HepG2 (cell line): Measurements from ENCODE around the gene CIAO2B. TPM values are rescaled to one million over a fixed set of nuclear protein-coding genes. Genes with fewer than 3 reads are reported as not detected.

Experiments used
- ATAC-seq: fragments of 200-7000 bp; cut with Tn5 transposase; 3 replicates; pipeline ENCODE4 v1.9.1; 2020; ENCODE audit warnings: mild to moderate bottlenecking, moderate library complexity
- BruUV-seq: library from RNA; stranded (reverse); fragments of 400-500 nt; replicated peaks from 2 replicates; lab custom pipeline; 2021; lab: Mats Ljungman, UMichigan
- CTCF ChIA-PET: fragments of 300-600 bp; formaldehyde crosslinking; extraction: SDS; loops from one replicate; lab custom pipeline; 2021; ENCODE audit warnings: low total read pairs, inconsistent platforms, low intra/inter-chr PET ratio; lab: Yijun Ruan, JAX
- POLR2A ChIA-PET: fragments of 350-600 bp; sonication (Branson Sonifier 250); formaldehyde crosslinking; loops from one replicate; lab custom pipeline; 2020; ENCODE audit warnings: antibody characterized with exemption, inconsistent platforms; lab: Yijun Ruan, JAX
- DNase-seq: peaks from one replicate; pipeline ENCODE4 v3.0.0-alpha.2; 2015; ENCODE audit warnings: low spot score
- FAIRE-seq: peaks from 3 replicates; lab custom pipeline; 2011; peaks lifted over from hg19 to GRCh38; lab: Jason Lieb, UNC
- H2AFZ ChIP-seq: one replicate; pipeline ENCODE4 v1.6.1; 2011; ENCODE audit warnings: low read length, inconsistent platforms
- H3K27ac ChIP-seq: fragments of 300-600 bp; 3 replicates; pipeline ENCODE4 v1.8.0; 2011; ENCODE audit warnings: mixed run types, mild to moderate bottlenecking, mixed read lengths, low read length, inconsistent platforms; ENCODE audit not compliant: insufficient read depth; ENCODE audit errors: extremely low read length
- H3K27me3 ChIP-seq, 2 experiments: fragments of 200-600 bp in 1 of 2; 2 replicates in 1 of 2; 3 replicates in 1 of 2; pipeline versions ENCODE4 v1.6.0 to v1.8.0; 2011; ENCODE audit warnings: low read length in 2 of 2, mild to moderate bottlenecking in 2 of 2, moderate library complexity in 2 of 2, inconsistent platforms in 1 of 2; ENCODE audit not compliant: insufficient read depth in 2 of 2, control insufficient read depth in 1 of 2
- H3K36me3 ChIP-seq, 2 experiments: fragments of 200-600 bp in 1 of 2; replicated peaks in 1 of 2; 2 replicates in 1 of 2; 3 replicates in 1 of 2; pipeline versions ENCODE4 v1.5.1 to v1.8.0; 2011; ENCODE audit warnings: low read length in 2 of 2, inconsistent platforms in 1 of 2; ENCODE audit not compliant: insufficient read depth in 2 of 2, control insufficient read depth in 1 of 2
- H3K4me1 ChIP-seq: 2 replicates; pipeline ENCODE4 v1.5.1; 2012; ENCODE audit warnings: low read length, inconsistent platforms; ENCODE audit not compliant: insufficient read depth
- H3K4me2 ChIP-seq: 2 replicates; pipeline ENCODE4 v1.6.0; 2011; ENCODE audit warnings: low read depth, low read length, inconsistent platforms
- H3K4me3 ChIP-seq, 3 experiments: fragments of 200-600 bp in 1 of 3; sonication (generic), shearing (Covaris generic) in 1 of 3; replicated peaks in 1 of 3; 2 replicates each; pipeline ENCODE4 v1.5.1; 2011 to 2016; ENCODE audit warnings: low read length in 3 of 3, inconsistent platforms in 2 of 3, low read depth in 2 of 3, mild to moderate bottlenecking in 2 of 3, control low read depth in 1 of 3, mixed read lengths in 1 of 3; ENCODE audit not compliant: insufficient read depth in 1 of 3
- H3K79me2 ChIP-seq: one replicate; pipeline ENCODE4 v1.6.1; 2011; ENCODE audit warnings: low read length, inconsistent platforms; ENCODE audit not compliant: insufficient read depth
- H3K9ac ChIP-seq: 2 replicates; pipeline ENCODE4 v1.6.0; 2011; ENCODE audit warnings: mild to moderate bottlenecking, low read depth, low read length, inconsistent platforms; ENCODE audit not compliant: insufficient read depth
- H3K9me3 ChIP-seq: 2 replicates; pipeline ENCODE4 v1.5.1; 2012; ENCODE audit warnings: mild to moderate bottlenecking, low read length
- H4K20me1 ChIP-seq: 2 replicates; pipeline ENCODE4 v1.6.0; 2011; ENCODE audit warnings: inconsistent platforms, mild to moderate bottlenecking, low read length, moderate library complexity; ENCODE audit not compliant: insufficient read depth
- KAT8 ChIP-seq: IDR thresholded peaks from 2 replicates; pipeline ENCODE4 v1.6.1; 2016; ENCODE audit warnings: missing genetic modification reagents, missing compliant biosample characterization
- MTA1 ChIP-seq: sonication (generic); formaldehyde crosslinking; IDR thresholded peaks from 2 replicates; pipeline ENCODE4 v1.4.0; 2020; ENCODE audit warnings: missing genetic modification reagents, mild to moderate bottlenecking, borderline replicate concordance
- POLR2G ChIP-seq: fragments of 200-400 bp; formaldehyde crosslinking; IDR thresholded peaks from 2 replicates; pipeline ENCODE4 v1.6.1; 2018; ENCODE audit warnings: mild to moderate bottlenecking, low read depth, low read length, moderate library complexity
- SALL1 ChIP-seq: sonication (generic); formaldehyde crosslinking; IDR thresholded peaks from 2 replicates; pipeline ENCODE4 v1.8.0; 2022; ENCODE audit warnings: mild to moderate bottlenecking, missing genetic modification reagents
- ZMYM3 ChIP-seq: sonication (generic); formaldehyde crosslinking; IDR thresholded peaks from 2 replicates; pipeline ENCODE4 v1.5.1; 2020; ENCODE audit warnings: mild to moderate bottlenecking, missing genetic modification reagents
- ZNF367 ChIP-seq: sonication (generic); formaldehyde crosslinking; IDR thresholded peaks from 2 replicates; pipeline ENCODE4 v1.4.0; 2020; ENCODE audit warnings: missing genetic modification reagents, borderline replicate concordance
- ZNF749 ChIP-seq: sonication (generic); formaldehyde crosslinking; IDR thresholded peaks from 2 replicates; pipeline ENCODE4 v1.8.0; 2022; ENCODE audit warnings: mild to moderate bottlenecking, missing genetic modification reagents, moderate library complexity, borderline replicate concordance
- ZNF768 ChIP-seq: sonication (generic); formaldehyde crosslinking; IDR thresholded peaks from 2 replicates; pipeline ENCODE4 v1.4.0; 2020; ENCODE audit warnings: missing genetic modification reagents
- ZSCAN25 ChIP-seq: sonication (generic); formaldehyde crosslinking; IDR thresholded peaks from 2 replicates; pipeline ENCODE4 v1.8.0; 2022; ENCODE audit warnings: mild to moderate bottlenecking, missing genetic modification reagents
- WGBS: methylation state at CpG from one replicate; pipeline ENCODE4 v1.1.6; 2017; ENCODE audit warnings: low lambda C conversion rate; 5-methylcytosine and 5-hydroxymethylcytosine counted together
- in situ Hi-C: cut with HindIII; loops from 2 replicates; pipeline ENCODE4 v1.10.0; 2017; ENCODE audit warnings: low pct_unique_long_range_greater_than_20kb; ENCODE audit not compliant: extremely low pct_ligation_motif_present
- intact Hi-C: fragments of 100-400 bp; cut with micrococcal nuclease; formaldehyde crosslinking; loops from one replicate; pipeline ENCODE4 v1.10.0; 2022; ENCODE audit not compliant: unreplicated experiment
- polyA plus RNA-seq, 8 experiments: library from polyadenylated mRNA; depleted of rRNA in 3 of 8; stranded (reverse) in 7 of 8; unstranded in 1 of 8; fragments of >200 nt; fragmentation: Illumina TruSeq in 4 of 8; extraction: Trizol in 4 of 8; gene quantifications; 2 replicates each; pipeline versions ENCODE4 v1.2.1 to v1.2.3, GENCODE V29; 2011 to 2016; ENCODE audit warnings: low read depth in 4 of 8, missing spikeins in 1 of 8, mixed read lengths in 1 of 8; ENCODE audit not compliant: insufficient read depth in 1 of 8
- total RNA-seq, 5 experiments: library from RNA; depleted of rRNA; stranded (reverse); fragments of >200 nt; fragmentation: Illumina TruSeq; extraction: Trizol; gene quantifications; 2 replicates each; pipeline ENCODE4 v1.2.3, GENCODE V29; 2016; ENCODE audit warnings: low read depth in 1 of 5
- TF ChIP-seq, protein P1 (sequence below): sonication (generic); formaldehyde crosslinking; IDR thresholded peaks from 2 replicates; pipeline ENCODE4 v1.5.1; 2020; ENCODE audit warnings: mild to moderate bottlenecking, missing genetic modification reagents, moderate library complexity
- TF ChIP-seq, protein P2 (sequence below): sonication (generic); formaldehyde crosslinking; IDR thresholded peaks from 2 replicates; pipeline ENCODE4 v1.4.0; 2020; ENCODE audit warnings: mild to moderate bottlenecking, low read depth, missing genetic modification reagents

CIAO2B gene
- total and polyA plus RNA-seq, 2 of the 13 experiments (the other 11 are each of a cell fraction or from before 2014, with no cell fraction given) = 157 to 293 TPM

DNA sequence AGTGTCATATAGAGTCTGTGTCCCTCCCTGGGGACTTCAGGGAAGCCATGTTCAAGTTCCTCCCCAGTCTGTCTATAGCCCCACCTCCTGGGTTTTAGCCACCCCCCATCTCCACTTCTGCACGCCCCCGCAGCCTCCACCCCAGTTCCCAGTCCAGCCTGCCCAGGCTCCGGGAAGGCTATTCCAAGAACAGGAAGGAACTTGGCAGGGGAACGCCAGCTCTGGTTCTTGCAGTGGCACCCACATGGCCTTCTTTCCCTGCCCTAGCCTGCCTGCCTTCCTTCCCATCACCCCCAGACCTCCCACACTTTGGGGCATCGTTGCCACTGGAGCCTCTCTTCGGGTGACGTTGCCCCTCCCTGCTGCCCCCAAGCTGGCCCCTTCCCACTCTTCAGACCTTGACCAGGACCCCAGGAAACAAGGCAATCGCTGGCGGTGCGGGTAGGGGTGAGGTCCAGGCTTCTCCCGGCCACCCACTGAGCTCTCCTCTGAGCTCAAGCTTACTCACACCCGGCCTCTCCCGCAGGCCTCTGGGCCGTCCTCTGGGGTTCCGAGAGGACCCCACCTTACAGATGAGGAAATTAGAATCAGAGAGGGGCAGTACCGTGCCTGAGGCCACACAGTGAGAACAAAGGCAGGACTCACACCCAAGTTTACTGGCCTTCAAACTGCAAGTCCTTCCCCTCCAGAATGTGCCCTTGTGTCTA lies 45.0 kb upstream of the CIAO2B start:
- Histone ChIP-seq H3K36me3 (no peaks in the 10 kb centered on the region), H3K27me3 (peaks cover 2 to 7% of the 10 kb centered on the region in 2 experiments; a peak in 3 of 5 replicates), H4K20me1 (no peaks in the 10 kb centered on the region), H3K4me3 (peak overlapping the region in 1 of 3 experiments; percentile 7; a peak in 1 of 6 replicates), H3K4me2 (peak overlapping the region; percentile 41), H3K9ac (no peak overlapping the region), H2AFZ (no peak overlapping the region), H3K79me2 (no peaks in the 10 kb centered on the region), H3K4me1 (peaks cover 58% of the 10 kb centered on the region), H3K9me3 (no peaks in the 10 kb centered on the region), H3K27ac (no peak overlapping the region)
- DNase-seq (no peak), ATAC-seq (no peak), FAIRE-seq (no peak)
- ChIA-PET POLR2A (interaction anchor here (0.6 kb wide), 1 partner anchor 182 kb away, joined by 3 read pairs; no protein-coding TSS in a partner anchor), CTCF (interaction anchor here (3.5 kb wide), 1 partner anchor 206 kb away, joined by 28 read pairs; the partner anchor contains the start of gene MATCAP1)
- in situ Hi-C loops = loop anchor here (5.0 kb wide), 3 partner anchors 33 to 208 kb away; partner anchors contain the start of genes FBXL8 and TRADD
- TF ChIP-seq, protein P1, sequence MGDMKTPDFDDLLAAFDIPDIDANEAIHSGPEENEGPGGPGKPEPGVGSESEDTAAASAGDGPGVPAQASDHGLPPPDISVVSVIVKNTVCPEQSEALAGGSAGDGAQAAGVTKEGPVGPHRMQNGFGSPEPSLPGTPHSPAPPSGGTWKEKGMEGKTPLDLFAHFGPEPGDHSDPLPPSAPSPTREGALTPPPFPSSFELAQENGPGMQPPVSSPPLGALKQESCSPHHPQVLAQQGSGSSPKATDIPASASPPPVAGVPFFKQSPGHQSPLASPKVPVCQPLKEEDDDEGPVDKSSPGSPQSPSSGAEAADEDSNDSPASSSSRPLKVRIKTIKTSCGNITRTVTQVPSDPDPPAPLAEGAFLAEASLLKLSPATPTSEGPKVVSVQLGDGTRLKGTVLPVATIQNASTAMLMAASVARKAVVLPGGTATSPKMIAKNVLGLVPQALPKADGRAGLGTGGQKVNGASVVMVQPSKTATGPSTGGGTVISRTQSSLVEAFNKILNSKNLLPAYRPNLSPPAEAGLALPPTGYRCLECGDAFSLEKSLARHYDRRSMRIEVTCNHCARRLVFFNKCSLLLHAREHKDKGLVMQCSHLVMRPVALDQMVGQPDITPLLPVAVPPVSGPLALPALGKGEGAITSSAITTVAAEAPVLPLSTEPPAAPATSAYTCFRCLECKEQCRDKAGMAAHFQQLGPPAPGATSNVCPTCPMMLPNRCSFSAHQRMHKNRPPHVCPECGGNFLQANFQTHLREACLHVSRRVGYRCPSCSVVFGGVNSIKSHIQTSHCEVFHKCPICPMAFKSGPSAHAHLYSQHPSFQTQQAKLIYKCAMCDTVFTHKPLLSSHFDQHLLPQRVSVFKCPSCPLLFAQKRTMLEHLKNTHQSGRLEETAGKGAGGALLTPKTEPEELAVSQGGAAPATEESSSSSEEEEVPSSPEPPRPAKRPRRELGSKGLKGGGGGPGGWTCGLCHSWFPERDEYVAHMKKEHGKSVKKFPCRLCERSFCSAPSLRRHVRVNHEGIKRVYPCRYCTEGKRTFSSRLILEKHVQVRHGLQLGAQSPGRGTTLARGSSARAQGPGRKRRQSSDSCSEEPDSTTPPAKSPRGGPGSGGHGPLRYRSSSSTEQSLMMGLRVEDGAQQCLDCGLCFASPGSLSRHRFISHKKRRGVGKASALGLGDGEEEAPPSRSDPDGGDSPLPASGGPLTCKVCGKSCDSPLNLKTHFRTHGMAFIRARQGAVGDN (CRISPR knock-in tag) = peak; percentile 28; the same call in 1 of the 2 replicates
- peak; percentile 63 for TF ChIP-seq ZSCAN25 (CRISPR knock-in tag)
- TF ChIP-seq, protein P2, sequence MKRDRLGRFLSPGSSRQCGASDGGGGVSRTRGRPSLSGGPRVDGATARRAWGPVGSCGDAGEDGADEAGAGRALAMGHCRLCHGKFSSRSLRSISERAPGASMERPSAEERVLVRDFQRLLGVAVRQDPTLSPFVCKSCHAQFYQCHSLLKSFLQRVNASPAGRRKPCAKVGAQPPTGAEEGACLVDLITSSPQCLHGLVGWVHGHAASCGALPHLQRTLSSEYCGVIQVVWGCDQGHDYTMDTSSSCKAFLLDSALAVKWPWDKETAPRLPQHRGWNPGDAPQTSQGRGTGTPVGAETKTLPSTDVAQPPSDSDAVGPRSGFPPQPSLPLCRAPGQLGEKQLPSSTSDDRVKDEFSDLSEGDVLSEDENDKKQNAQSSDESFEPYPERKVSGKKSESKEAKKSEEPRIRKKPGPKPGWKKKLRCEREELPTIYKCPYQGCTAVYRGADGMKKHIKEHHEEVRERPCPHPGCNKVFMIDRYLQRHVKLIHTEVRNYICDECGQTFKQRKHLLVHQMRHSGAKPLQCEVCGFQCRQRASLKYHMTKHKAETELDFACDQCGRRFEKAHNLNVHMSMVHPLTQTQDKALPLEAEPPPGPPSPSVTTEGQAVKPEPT (CRISPR knock-in tag) = 0 out of 2 replicates have a peak, but pooled peaks have one; percentile 20
- peak; percentile 48 for TF ChIP-seq ZMYM3 (CRISPR knock-in tag)
- no peak for TF ChIP-seq MTA1 (CRISPR knock-in tag)
- peak; percentile 23; the same call in 1 of the 2 replicates for TF ChIP-seq SALL1 (CRISPR knock-in tag)
- TF ChIP-seq POLR2G = no peak
- peak; percentile 95 for TF ChIP-seq ZNF768 (CRISPR knock-in tag)
- no peak for TF ChIP-seq KAT8 (CRISPR knock-in tag)
- no peak for TF ChIP-seq ZNF749
- TF ChIP-seq ZNF367 (CRISPR knock-in tag) = no peak
- no TSS peak for BruUV-seq
- 8% methylated on average over 16 of the region's 16 CpGs for WGBS
- intact Hi-C loops = no loop called here
